HG03045 (cell line): ENCODE results near the gene PARVB.
A peak's percentile ranks its signal among the peaks of the same experiment; 100 is the strongest.

ENCODE experiments used
- ATAC-seq: cut with Tn5 transposase; IDR thresholded peaks from one replicate; pipeline ENCODE4 v1.9.1; 2021; ENCODE audit warnings: mild to moderate bottlenecking, moderate library complexity; ENCODE audit not compliant: unreplicated experiment

The PARVB gene

GRCh38 chr22:44153710-44154109, 129.6 kb downstream of the PARVB start:
- no peak for ATAC-seq

DNA sequence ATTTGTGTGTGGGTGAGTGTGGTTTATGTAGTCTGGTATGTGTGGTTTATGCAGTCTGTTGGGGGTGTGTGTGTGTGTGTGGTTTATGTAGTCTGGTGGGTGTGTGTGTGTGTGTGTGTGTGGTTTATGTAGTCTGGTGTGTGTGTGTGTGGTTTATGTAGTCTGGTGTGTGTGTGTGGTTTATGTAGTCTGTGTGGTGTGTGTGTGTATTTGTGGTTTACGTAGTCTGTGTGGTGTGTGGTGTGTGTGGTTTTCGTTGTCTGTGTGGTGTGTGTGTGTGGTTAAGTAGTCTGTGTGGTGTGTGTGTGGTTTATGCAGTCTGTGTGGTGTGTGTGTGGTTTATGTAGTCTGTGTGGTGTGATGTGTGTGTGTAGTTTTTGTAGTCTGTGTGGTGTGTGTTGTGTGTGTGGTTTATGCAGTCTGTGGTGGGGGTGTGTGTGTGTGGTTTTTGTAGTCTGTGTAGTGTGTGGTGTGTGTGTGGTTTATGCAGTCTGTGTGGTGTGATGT, 130.4 kb downstream of the PARVB start:
- no peak for ATAC-seq

DNA sequence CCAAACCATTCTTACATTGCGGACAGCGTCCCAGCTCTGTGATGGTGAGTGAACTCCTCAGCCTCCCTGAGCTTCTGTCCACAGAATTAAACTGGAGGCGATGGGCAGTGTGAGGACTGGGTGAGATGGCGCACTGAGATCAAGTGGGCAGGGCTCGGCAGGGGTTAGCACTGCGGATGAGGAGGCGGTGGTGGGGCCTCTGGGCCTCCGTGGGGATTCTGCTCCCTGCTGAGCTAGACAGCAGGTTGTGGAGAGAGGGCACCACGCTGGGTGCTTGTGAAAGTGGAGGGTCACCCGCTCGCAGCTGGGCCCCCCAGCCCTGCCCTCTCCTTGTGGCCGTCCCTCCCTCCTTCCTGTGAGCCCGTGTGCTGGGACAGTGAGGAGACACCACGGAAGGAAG, 131.0 kb downstream of the PARVB start:
- ATAC-seq: no peak

DNA sequence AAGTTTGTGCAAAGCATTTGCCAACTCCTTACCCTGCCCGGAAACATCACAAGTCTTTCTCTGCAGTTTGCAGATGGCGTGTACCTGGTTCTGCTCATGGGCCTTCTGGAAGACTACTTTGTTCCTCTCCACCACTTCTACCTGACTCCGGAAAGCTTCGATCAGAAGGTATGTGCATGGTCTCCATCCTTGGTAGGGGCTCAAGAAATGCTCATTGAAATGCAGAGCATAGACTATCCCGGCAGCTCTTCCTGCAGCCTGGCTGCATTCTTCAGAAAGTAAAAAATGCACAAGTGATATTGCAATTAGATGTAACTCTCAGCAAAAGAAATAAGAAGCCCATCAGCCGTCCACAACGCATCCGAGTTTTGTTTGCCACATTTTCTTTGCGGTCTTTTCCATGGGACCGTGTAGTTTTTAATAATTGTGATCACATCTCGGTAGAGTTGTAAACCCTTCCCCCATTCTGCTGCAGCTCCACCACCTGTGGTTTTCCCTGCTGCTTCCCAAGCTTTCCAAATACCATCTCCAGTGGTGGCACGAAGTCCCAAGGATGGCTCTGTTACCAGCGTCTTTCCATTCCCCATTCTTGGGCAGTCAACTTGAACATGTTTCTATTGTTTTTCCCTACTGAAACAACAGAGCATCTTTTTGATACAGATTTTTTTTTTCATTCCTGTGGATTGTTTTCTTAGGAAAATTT, 134.0 kb downstream of the PARVB start:
- ATAC-seq: no peak

DNA sequence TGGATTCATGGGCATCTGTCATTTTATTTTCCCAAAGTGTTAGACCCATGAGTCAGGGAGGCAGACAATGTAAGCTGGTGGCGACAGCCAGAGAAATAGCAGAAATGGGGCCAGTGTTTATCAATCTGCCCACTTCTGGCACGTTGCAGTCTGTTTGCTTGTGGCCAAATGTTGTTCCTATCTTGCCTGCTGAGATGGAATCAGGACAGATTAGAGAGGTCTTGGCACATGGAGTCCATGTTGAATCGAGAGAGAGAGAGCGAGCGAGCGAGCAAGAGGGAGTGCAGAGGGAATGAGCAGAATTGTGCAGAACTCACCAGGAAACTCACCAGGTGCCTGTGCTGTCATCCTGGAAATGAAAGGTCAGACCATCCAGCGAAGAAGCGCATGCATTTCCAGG, 134.7 kb downstream of the PARVB start:
- no peak for ATAC-seq

GRCh38 chr22:44159221-44159620, 135.1 kb downstream of the PARVB start:
- no peak for ATAC-seq

DNA sequence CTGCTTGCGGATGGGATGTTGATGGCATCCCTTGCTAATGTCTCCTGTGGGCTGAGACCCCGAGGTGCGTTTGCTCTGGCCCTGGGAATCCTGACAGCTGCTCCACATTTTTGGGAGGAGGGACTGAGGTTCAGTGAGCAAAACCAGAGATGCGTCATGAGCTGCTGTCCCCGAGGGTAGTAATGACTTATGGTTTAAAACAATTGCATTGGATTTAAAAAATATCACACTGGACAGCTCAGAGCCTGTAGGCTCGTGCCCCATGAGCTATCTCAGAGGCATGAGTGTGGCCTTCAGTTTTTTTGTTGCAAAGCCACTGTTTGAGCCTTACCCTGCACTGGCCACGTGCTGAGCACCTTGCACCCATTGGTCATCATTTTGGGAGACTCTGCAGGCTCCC, 135.7 kb downstream of the PARVB start:
- ATAC-seq: no peak

- no peak for ATAC-seq
These were observed 136.3 kb downstream of the PARVB start for GRCh38 chr22:44160421-44160820.

- ATAC-seq: no peak
These were observed 137.6 kb downstream of the PARVB start for GRCh38 chr22:44161673-44162072.

- no peak for ATAC-seq
These were observed 138.9 kb downstream of the PARVB start for GRCh38 chr22:44162960-44163359.

GRCh38 chr22:44163536-44163935, 139.4 kb downstream of the PARVB start:
- ATAC-seq: no peak

- ATAC-seq: no peak
These were observed 139.9 kb downstream of the PARVB start for GRCh38 chr22:44164031-44164430.

- no peak for ATAC-seq
These were observed 141.3 kb downstream of the PARVB start for GRCh38 chr22:44165286-44165874.

DNA sequence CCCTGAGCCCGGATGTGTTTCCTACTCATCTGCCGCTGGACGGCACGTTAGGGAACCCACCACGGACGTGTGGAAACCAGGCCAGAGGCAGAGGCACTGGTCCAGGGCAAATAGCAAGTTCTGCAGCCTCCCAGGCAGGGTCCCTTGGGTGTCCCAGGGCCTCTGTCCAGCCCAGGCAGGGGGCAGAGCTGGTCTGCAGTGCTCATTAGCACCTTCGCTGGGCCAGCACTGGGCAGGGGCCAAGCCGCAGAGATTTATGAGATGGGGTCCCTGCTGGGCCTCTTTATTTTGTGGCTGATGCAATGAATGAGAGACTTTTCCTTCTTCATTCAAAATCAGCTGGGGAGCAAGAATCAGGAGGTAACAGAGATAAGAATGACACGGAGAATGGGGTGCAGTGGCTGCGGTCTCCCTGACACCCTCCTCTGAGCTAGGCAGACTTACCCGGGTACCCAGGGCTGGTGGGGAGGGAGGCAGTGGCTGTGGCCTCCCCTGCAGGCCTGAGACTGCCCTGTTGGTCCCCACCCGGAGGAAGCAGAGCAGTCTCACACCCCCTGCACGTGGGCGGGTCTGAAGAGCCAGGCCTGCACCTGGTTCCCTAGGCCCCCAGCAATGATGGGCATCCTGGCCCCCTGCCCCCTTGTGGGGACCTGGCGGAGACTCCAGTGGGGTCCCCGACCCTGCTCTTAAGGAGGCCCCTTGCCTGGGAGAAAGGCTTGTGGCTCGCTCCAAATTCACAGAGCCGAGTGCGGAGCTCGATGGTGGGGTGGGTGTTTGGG, 142.6 kb downstream of the PARVB start:
- ATAC-seq: no peak

DNA sequence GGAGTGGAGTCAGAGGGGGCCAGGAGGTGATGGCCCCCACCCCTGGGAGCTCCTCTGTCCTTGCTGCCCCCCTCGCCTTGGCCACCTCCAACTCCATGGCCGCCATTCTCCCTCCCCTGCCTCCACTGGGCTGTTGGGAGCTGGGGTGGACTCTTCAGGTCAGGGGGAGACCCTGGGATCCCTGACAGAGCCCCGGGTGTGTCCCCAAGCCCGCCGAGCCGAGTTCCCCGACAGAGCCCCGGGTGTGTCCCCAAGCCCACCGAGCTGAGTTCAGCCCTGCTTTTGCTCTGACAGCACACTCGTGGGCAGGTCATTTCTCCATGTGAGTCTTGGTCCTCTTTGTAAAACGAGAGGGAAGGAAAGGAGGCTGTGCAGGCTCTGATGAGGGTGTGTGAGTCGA, 143.4 kb downstream of the PARVB start:
- no peak for ATAC-seq

DNA sequence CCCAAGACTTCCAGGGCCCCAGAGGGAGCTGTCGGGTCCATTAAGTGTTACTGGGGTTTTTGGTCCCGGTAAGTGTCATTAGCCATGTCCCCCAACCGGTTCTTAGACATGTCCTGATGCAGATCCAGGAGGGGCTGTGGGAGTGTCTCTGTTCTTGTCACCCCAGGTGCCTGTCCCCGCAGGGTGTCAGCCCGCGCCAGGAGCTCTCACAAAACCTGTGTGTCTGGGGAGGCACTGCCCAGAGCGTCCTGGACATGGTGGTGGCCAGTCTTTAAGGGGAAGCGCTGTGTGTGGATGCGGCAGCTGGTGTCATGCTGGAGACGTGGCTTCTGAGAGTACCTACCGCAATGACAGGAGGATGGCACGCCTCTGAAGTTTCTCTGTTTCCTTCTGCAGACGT, 144.1 kb downstream of the PARVB start:
- ATAC-seq: no peak

DNA sequence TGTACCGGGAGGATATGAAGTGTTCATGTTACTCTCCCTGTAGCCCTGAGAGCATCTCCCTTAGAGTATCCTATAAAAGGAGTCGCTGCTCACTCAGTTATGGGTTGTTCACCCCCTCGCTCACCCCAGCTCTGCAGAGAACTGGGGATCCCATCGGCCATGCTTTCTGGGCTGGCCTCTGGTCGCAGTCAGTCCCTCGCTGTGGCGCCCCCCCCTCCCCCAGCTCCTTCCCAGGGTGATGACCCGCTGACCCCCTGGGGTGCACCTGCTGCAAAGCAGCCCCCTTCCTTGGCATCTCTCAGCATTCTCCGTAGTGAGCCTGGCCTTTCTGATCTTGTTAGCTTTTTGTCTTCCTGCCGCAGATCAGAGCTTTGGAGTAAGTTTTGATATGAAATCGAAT, 146.4 kb downstream of the PARVB start:
- no peak for ATAC-seq

DNA sequence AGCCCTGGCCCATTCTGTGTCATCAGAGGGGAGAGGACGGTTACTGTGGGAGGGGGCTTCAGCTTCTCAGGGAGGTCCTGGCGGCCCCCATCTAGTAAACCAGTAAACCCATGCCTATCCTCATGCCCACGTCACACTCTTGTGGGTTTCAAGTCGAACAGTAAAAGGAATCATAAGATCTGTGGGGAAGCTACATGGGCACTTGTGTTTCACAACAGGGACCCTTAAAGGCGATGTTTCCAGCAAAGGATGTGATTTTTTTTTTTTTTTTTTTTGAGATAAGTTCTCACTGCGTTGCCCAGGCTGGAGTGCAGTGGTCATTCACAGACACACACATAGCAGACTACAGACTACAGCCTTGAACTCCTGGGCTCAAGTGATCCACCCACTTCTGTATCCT, 147.5 kb downstream of the PARVB start:
- ATAC-seq: no peak

- peak; percentile 63 for ATAC-seq
These were observed 148.4 kb downstream of the PARVB start for GRCh38 chr22:44172370-44173108.

- ATAC-seq: no peak
These were observed 149.1 kb downstream of the PARVB start for GRCh38 chr22:44173154-44173553.

GRCh38 chr22:44175676-44176075, 151.6 kb downstream of the PARVB start:
- no peak for ATAC-seq
